A549 (cell line): ENCODE measurements around the gene PI4K2A. TPM values are rescaled to one million over a fixed set of nuclear protein-coding genes. Genes with fewer than 3 reads are reported as not detected.

Experiments
- ATAC-seq, 2 experiments: fragments of 200-7000 bp in 1 of 2; fragments of >200 bp in 1 of 2; cut with Nextera tagmentation in 1 of 2; cut with Tn5 transposase in 1 of 2; 3 replicates each; pipeline versions ENCODE4 v1.8.0 to v1.9.1; 2018 to 2020; ENCODE audit warnings: mild to moderate bottlenecking in 1 of 2, moderate library complexity in 1 of 2
- CTCF ChIA-PET: fragments of 300-600 bp; sonication (Branson Sonifier 250); formaldehyde crosslinking; extraction: SDS; loops from one replicate; lab custom pipeline; 2021; ENCODE audit warnings: antibody characterized with exemption, inconsistent platforms; lab: Yijun Ruan, JAX
- POLR2A ChIA-PET: fragments of 350-600 bp; formaldehyde crosslinking; extraction: SDS; loops from one replicate; lab custom pipeline; 2021; ENCODE audit warnings: antibody characterized with exemption, inconsistent platforms; lab: Yijun Ruan, JAX
- DNase-seq, 2 experiments: peaks; one replicate each; pipeline versions ENCODE4 v3.0.0 to v3.0.0-alpha.2; 2011 to 2016; ENCODE audit warnings: low read depth in 1 of 2, low spot score in 1 of 2
- FAIRE-seq: peaks from 2 replicates; lab custom pipeline; 2011; peaks lifted over from hg19 to GRCh38; lab: Jason Lieb, UNC
- H3K27ac ChIP-seq, 2 experiments: fragments of >200 bp; sonication (Bioruptor Twin); formaldehyde crosslinking; 3 replicates each; pipeline ENCODE4 v1.5.1; 2016 to 2017
- H3K4me1 ChIP-seq: fragments of >200 bp; sonication (Bioruptor Twin); formaldehyde crosslinking; 3 replicates; pipeline ENCODE4 v1.6.1; 2016
- H3K4me2 ChIP-seq: fragments of >200 bp; sonication (Bioruptor Twin); formaldehyde crosslinking; 3 replicates; pipeline ENCODE4 v1.6.1; 2016
- H3K4me3 ChIP-seq: fragments of >200 bp; sonication (Bioruptor Twin); formaldehyde crosslinking; 3 replicates; pipeline ENCODE4 v1.5.1; 2016
- H3K9me3 ChIP-seq: fragments of >200 bp; sonication (Bioruptor Twin); formaldehyde crosslinking; 3 replicates; pipeline ENCODE4 v1.6.1; 2016
- BHLHE40 ChIP-seq: IDR thresholded peaks from 2 replicates; pipeline ENCODE4 v1.6.1; 2012; ENCODE audit warnings: low read depth, low read length, inconsistent platforms
- CBX8 ChIP-seq: fragments of 200-600 bp; sonication (generic); IDR thresholded peaks from 2 replicates; pipeline ENCODE4 v1.6.1; 2016
- ELK1 ChIP-seq: fragments of 150-350 bp; IDR thresholded peaks from 2 replicates; pipeline ENCODE4 v1.6.1; 2014; ENCODE audit warnings: low read depth, mild to moderate bottlenecking, low read length
- ESRRA ChIP-seq: fragments of 150-350 bp; IDR thresholded peaks from 2 replicates; pipeline ENCODE4 v1.6.1; 2014; ENCODE audit warnings: mild to moderate bottlenecking, low read length, borderline replicate concordance
- FOSB ChIP-seq: fragments of 250-450 bp; sonication (Bioruptor Pico); IDR thresholded peaks from 2 replicates; pipeline ENCODE4 v1.5.0; 2020; ENCODE audit warnings: mild to moderate bottlenecking, moderate library complexity
- GATA3 ChIP-seq: IDR thresholded peaks from 2 replicates; pipeline ENCODE4 v1.6.1; 2012; ENCODE audit warnings: borderline replicate concordance
- HES2 ChIP-seq: fragments of >200 bp; sonication (Bioruptor Twin); formaldehyde crosslinking; IDR thresholded peaks from 2 replicates; pipeline ENCODE4 v1.6.1; 2016
- HOXA7 ChIP-seq: fragments of 250-450 bp; sonication (Bioruptor Pico); IDR thresholded peaks from 2 replicates; pipeline ENCODE4 v1.5.0; 2020; ENCODE audit warnings: mild to moderate bottlenecking, moderate library complexity
- HOXB13 ChIP-seq: fragments of 250-450 bp; sonication (Bioruptor Pico); IDR thresholded peaks from 2 replicates; pipeline ENCODE4 v1.5.0; 2020; ENCODE audit warnings: low read depth, mild to moderate bottlenecking, moderate library complexity
- HOXB5 ChIP-seq: fragments of 250-450 bp; sonication (Bioruptor Pico); IDR thresholded peaks from 2 replicates; pipeline ENCODE4 v1.5.0; 2020; ENCODE audit warnings: mild to moderate bottlenecking, moderate library complexity
- JUN ChIP-seq, 2 experiments: fragments of >200 bp; sonication (Bioruptor Twin); formaldehyde crosslinking; IDR thresholded peaks; 2 replicates in 1 of 2; 3 replicates in 1 of 2; pipeline ENCODE4 v1.6.1; 2016 to 2017
- NFE2L2 ChIP-seq: fragments of 150-350 bp; conservative IDR thresholded peaks from 2 replicates; pipeline ENCODE4 v1.6.1; 2014; ENCODE audit warnings: low read length
- NPAS2 ChIP-seq: fragments of 250-450 bp; sonication (Bioruptor Pico); IDR thresholded peaks from 2 replicates; pipeline ENCODE4 v1.8.0; 2022; ENCODE audit warnings: mild to moderate bottlenecking, moderate library complexity, borderline replicate concordance
- NR3C1 ChIP-seq: fragments of >200 bp; sonication (Bioruptor Twin); formaldehyde crosslinking; IDR thresholded peaks from 3 replicates; pipeline ENCODE4 v1.6.1; 2017
- PHF8 ChIP-seq: fragments of 200-600 bp; sonication (generic); IDR thresholded peaks from 2 replicates; pipeline ENCODE4 v1.6.1; 2016; ENCODE audit warnings: low read depth, mild to moderate bottlenecking, antibody characterized with exemption, moderate library complexity, borderline replicate concordance
- USF2 ChIP-seq: fragments of 450-650 bp; IDR thresholded peaks from 2 replicates; pipeline ENCODE4 v1.6.1; 2014; ENCODE audit warnings: antibody characterized with exemption
- ZFP36 ChIP-seq: fragments of 450-650 bp; IDR thresholded peaks from 2 replicates; pipeline ENCODE4 v1.6.1; 2014; ENCODE audit warnings: borderline replicate concordance; ENCODE audit not compliant: partially characterized antibody
- ZNF302 ChIP-seq: fragments of 250-450 bp; sonication (Bioruptor Pico); IDR thresholded peaks from 2 replicates; pipeline ENCODE4 v1.9.0; 2021; ENCODE audit warnings: inconsistent platforms, mild to moderate bottlenecking, moderate library complexity
- ZSCAN20 ChIP-seq: fragments of 250-450 bp; sonication (Bioruptor Pico); IDR thresholded peaks from 2 replicates; pipeline ENCODE4 v1.8.0; 2022; ENCODE audit warnings: mild to moderate bottlenecking, moderate library complexity
- WGBS: methylation state at CpG from one replicate; pipeline ENCODE4 v1.1.6; 2017; ENCODE audit errors: missing lambda C conversion rate; 5-methylcytosine and 5-hydroxymethylcytosine counted together
- polyA plus RNA-seq, 4 experiments: library from polyadenylated mRNA; depleted of rRNA in 3 of 4; stranded (reverse); fragments of >200 nt; fragmentation: RNase III in 1 of 4; extraction: RNeasy Plus Mini Kit Qiagen cat#74134 plus additional on column Dnase treatment in 1 of 4; gene quantifications; 2 replicates in 3 of 4; 3 replicates in 1 of 4; pipeline ENCODE4 v1.2.3, GENCODE V29; 2011 to 2017
- TF ChIP-seq, protein P1 (sequence below): IDR thresholded peaks from 2 replicates; pipeline ENCODE4 v1.6.1; 2012; ENCODE audit warnings: low read depth, borderline replicate concordance
- TF ChIP-seq, protein P2 (sequence below): fragments of >200 bp; sonication (Bioruptor Twin); formaldehyde crosslinking; IDR thresholded peaks from 3 replicates; pipeline ENCODE4 v1.6.1; 2016

PI4K2A gene
- polyA plus RNA-seq, 2 of the 4 experiments (the other 2 are of a cell fraction) = 16.6 TPM

- no peak overlapping the region for H3K4me3 ChIP-seq
- H3K4me2 ChIP-seq = no peak overlapping the region
- H3K27ac ChIP-seq = no peak overlapping the region
- H3K4me1 ChIP-seq = no peaks in the 10 kb centered on the region
- no peak for TF ChIP-seq ZFP36
- TF ChIP-seq FOSB (CRISPR knock-in tag) = no peak
- TF ChIP-seq ESRRA = no peak
- no peak for TF ChIP-seq CBX8
- TF ChIP-seq HOXA7 = no peak
- ChIA-PET POLR2A (no interaction called here), CTCF (interaction anchor here (0.6 to 37.6 kb wide), 5 partner anchors 10 to 209 kb away, joined by 3 to 1127 read pairs (median 3); partner anchors contain the start of genes MARVELD1 and ZFYVE27)
- FAIRE-seq (no peak), ATAC-seq (no peak), DNase-seq (no peak)
- H3K9me3 ChIP-seq = no peaks in the 10 kb centered on the region
- 79% methylated on average over 1 of the region's 1 CpG for WGBS
Observed at GRCh38 chr10:97659589-97659988, 19.1 kb downstream of the PI4K2A start.

- no peak for FAIRE-seq
- no peaks in the 10 kb centered on the region for H3K4me1 ChIP-seq
- ATAC-seq = no peak
- no peak for DNase-seq
- TF ChIP-seq ZFP36 = no peak
- TF ChIP-seq, protein P1, sequence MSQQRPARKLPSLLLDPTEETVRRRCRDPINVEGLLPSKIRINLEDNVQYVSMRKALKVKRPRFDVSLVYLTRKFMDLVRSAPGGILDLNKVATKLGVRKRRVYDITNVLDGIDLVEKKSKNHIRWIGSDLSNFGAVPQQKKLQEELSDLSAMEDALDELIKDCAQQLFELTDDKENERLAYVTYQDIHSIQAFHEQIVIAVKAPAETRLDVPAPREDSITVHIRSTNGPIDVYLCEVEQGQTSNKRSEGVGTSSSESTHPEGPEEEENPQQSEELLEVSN = no peak
- TF ChIP-seq HOXB5 (CRISPR knock-in tag) = no peak
- no peak for TF ChIP-seq HOXB13 (CRISPR knock-in tag)
- TF ChIP-seq, protein P2, sequence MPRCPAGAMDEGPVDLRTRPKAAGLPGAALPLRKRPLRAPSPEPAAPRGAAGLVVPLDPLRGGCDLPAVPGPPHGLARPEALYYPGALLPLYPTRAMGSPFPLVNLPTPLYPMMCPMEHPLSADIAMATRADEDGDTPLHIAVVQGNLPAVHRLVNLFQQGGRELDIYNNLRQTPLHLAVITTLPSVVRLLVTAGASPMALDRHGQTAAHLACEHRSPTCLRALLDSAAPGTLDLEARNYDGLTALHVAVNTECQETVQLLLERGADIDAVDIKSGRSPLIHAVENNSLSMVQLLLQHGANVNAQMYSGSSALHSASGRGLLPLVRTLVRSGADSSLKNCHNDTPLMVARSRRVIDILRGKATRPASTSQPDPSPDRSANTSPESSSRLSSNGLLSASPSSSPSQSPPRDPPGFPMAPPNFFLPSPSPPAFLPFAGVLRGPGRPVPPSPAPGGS = no peak
- no peak for TF ChIP-seq GATA3
- no peak for TF ChIP-seq ELK1
- no peak for TF ChIP-seq JUN (IDR thresholded peaks at IDR 0.05)
- no peak for TF ChIP-seq BHLHE40
- POLR2A ChIA-PET = no interaction called here
- CTCF ChIA-PET = interaction anchor here (1.0 to 37.6 kb wide), 3 partner anchors 13 to 55 kb away, joined by 3 to 1127 read pairs (median 4); partner anchors contain the start of genes MARVELD1 and ZFYVE27
- no peak overlapping the region for H3K4me3 ChIP-seq
- WGBS = 96% methylated on average over 1 of the region's 1 CpG
- no peaks in the 10 kb centered on the region for H3K9me3 ChIP-seq
- H3K27ac ChIP-seq = no peak overlapping the region
- H3K4me2 ChIP-seq = no peak overlapping the region
Observed at GRCh38 chr10:97664282-97664850, 23.9 kb downstream of the PI4K2A start.

DNA sequence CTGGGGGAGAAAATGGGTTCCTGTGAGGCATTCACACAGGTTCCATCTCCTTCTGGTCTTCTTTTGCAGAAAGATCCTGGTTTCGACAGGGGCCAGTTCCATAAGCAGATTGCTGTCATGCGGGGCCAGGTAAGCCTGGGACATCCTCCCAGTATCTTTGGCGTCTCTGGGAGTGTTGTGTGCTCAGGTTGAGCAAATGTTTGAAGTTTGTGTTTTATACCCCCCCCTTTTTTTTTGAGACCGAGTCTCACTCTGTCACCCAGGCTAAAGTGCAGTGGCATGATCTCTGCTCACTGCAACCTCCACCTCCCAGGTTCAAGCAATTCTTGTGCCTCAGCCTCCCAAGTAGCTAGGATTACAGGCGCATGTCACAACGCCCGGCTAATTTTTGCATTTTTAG is 26.5 kb downstream of the PI4K2A start:
- no peaks in the 10 kb centered on the region for H3K4me1 ChIP-seq
- H3K27ac ChIP-seq = no peak overlapping the region
- 90% methylated on average over 7 of the region's 7 CpGs for WGBS
- ChIA-PET CTCF (interaction anchor here (2.7 to 37.6 kb wide), 3 partner anchors 10 to 95 kb away, joined by 10 to 1127 read pairs (median 26); partner anchors contain the start of genes ANKRD2, MARVELD1 and ZFYVE27), POLR2A (interaction anchor here (1.0 kb wide), 1 partner anchor 18 kb away, joined by 6 read pairs; no protein-coding TSS in a partner anchor)
- H3K4me2 ChIP-seq = no peak overlapping the region
- TF ChIP-seq NFE2L2 = no peak
- TF ChIP-seq ZSCAN20 (CRISPR knock-in tag) = no peak
- TF ChIP-seq BHLHE40 = no peak
- no peak for TF ChIP-seq NR3C1
- no peak for TF ChIP-seq HES2
- no peak for TF ChIP-seq ZNF302 (CRISPR knock-in tag)
- no peak for TF ChIP-seq USF2
- no peak for TF ChIP-seq NPAS2 (CRISPR knock-in tag)
- no peak for TF ChIP-seq HOXA7
- no peak for TF ChIP-seq PHF8
- DNase-seq = no peak
- no peaks in the 10 kb centered on the region for H3K9me3 ChIP-seq
- H3K4me3 ChIP-seq = no peak overlapping the region
- peak in 1 of 2 experiments; percentile 10; a peak in 1 of 6 replicates for ATAC-seq
- FAIRE-seq = no peak
